ENCODE results near the gene THEM4.

DNA sequence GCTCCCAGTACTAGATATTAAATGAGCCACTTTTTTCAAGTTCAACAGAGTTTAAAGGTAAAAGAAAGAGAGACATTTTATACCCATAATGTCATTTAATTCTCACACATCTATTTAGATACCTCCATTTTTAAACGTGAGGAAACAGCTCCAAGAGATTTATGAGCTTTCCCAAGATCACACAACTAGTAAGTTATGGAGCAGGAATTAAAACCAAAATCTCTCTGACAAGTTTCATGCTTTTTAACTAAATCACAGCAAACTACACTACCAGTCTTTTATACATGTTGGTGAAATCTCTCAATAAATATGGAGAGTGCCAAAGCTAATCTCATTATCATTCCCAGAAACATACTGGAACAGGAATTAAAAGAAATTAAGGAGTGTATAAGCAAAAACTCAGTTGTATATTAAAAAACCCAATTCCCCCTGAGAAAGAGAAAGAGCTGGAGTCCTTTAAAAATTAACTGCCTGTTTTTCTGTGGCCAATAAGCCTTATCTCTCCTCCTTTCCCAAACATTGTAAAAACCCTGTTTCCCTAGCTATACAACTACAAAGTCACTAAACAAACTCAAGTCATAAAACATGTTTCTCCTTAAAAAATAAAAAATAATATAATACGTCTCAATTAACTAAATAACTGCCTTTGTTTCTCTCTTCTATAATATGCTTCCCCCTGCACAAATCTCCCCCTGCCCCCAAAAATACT lies 26.7 kb upstream of the THEM4 start:
- TF ChIP-seq JUN (IDR thresholded peaks at IDR 0.05; ENCODE audit: low read depth, low read length) (no peak), TAF1 (IDR thresholded peaks at IDR 0.05; ENCODE audit: low read depth, low read length) (no peak), KDM1A (IDR thresholded peaks at IDR 0.05; ENCODE audit: borderline replicate concordance, low read length) (no peak), RAD21 (IDR thresholded peaks at IDR 0.05 in 1 of 2, conservative IDR thresholded peaks at IDR 0.05 in 1 of 2; ENCODE audit: low read depth in 2 of 2, low read length in 2 of 2) (no peak), POLR2A (IDR thresholded peaks at IDR 0.05; ENCODE audit: control extremely low read depth in 1 of 2, low read depth in 2 of 2, low read length in 2 of 2) (no peak)
- TF ChIP-seq, protein P1, sequence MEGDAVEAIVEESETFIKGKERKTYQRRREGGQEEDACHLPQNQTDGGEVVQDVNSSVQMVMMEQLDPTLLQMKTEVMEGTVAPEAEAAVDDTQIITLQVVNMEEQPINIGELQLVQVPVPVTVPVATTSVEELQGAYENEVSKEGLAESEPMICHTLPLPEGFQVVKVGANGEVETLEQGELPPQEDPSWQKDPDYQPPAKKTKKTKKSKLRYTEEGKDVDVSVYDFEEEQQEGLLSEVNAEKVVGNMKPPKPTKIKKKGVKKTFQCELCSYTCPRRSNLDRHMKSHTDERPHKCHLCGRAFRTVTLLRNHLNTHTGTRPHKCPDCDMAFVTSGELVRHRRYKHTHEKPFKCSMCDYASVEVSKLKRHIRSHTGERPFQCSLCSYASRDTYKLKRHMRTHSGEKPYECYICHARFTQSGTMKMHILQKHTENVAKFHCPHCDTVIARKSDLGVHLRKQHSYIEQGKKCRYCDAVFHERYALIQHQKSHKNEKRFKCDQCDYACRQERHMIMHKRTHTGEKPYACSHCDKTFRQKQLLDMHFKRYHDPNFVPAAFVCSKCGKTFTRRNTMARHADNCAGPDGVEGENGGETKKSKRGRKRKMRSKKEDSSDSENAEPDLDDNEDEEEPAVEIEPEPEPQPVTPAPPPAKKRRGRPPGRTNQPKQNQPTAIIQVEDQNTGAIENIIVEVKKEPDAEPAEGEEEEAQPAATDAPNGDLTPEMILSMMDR (IDR thresholded peaks at IDR 0.05; ENCODE audit: control extremely low read depth in 1 of 3, insufficient read depth in 1 of 3, low read depth in 1 of 3, low read length in 3 of 3): no peak
- TF ChIP-seq, protein P2, sequence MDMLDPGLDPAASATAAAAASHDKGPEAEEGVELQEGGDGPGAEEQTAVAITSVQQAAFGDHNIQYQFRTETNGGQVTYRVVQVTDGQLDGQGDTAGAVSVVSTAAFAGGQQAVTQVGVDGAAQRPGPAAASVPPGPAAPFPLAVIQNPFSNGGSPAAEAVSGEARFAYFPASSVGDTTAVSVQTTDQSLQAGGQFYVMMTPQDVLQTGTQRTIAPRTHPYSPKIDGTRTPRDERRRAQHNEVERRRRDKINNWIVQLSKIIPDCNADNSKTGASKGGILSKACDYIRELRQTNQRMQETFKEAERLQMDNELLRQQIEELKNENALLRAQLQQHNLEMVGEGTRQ (IDR thresholded peaks at IDR 0.05; ENCODE audit: low read length): no peak
